ENCODE measurements around the gene GH1.

GRCh38 chr17:63941162-63941561 lies 22.5 kb upstream of the GH1 start:
- no peak for TF ChIP-seq CTCF (IDR thresholded peaks at IDR 0.05)
- no peak for TF ChIP-seq POLR2A (IDR thresholded peaks at IDR 0.05)
- no peak for TF ChIP-seq EP300 (IDR thresholded peaks at IDR 0.05)

Data from ovary (tissue), 3 donors.